Pancreas (tissue), 10 donors: ENCODE results near the gene PFDN1. TPM values are rescaled to one million over a fixed set of nuclear protein-coding genes. Genes with fewer than 3 reads are reported as not detected.

Experiments
- ATAC-seq, 4 donors: fragments of 200-7000 bp; cut with Tn5 transposase; one replicate each; pipeline versions ENCODE4 v1.8.0 to v1.9.1; 2020; ENCODE audit warnings: mild to moderate bottlenecking in 4 of 4, moderate library complexity in 4 of 4
- DNase-seq, 6 donors: peaks; one replicate each; pipeline ENCODE4 v3.0.0-alpha.2; 2020
- FAIRE-seq: peaks from 2 replicates; lab custom pipeline; 2012; peaks lifted over from hg19 to GRCh38; lab: Jason Lieb, UNC
- H3K27ac ChIP-seq, 4 donors: fragments of 200-600 bp; sonication (generic); 1 replicate in 3 of 4; 2 replicates in 1 of 4; pipeline versions ENCODE4 v1.5.0 to v1.8.0; 2020
- H3K27me3 ChIP-seq, 4 donors: fragments of 200-600 bp; one replicate each; pipeline ENCODE4 v1.8.0; 2021
- H3K36me3 ChIP-seq, 3 donors: fragments of 200-600 bp; sonication (generic) in 1 of 3; one replicate each; pipeline versions ENCODE4 v1.5.0 to v1.8.0; 2020 to 2021
- H3K4me1 ChIP-seq, 3 donors: fragments of 200-600 bp; one replicate each; pipeline ENCODE4 v1.8.0; 2021
- H3K4me3 ChIP-seq, 4 donors: fragments of 200-600 bp; sonication (generic) in 2 of 4; one replicate each; pipeline versions ENCODE4 v1.5.0 to v1.8.0; 2020 to 2021
- H3K9me3 ChIP-seq, 4 donors: fragments of 200-600 bp; one replicate each; pipeline ENCODE4 v1.8.0; 2021
- WGBS, 2 donors: extraction: QIAGEN DNeasy Blood & Tissue Kit; methylation state at CpG; one replicate each; pipeline ENCODE4 v1.1.7; 2013; 5-methylcytosine and 5-hydroxymethylcytosine counted together
- intact Hi-C, 3 donors: fragments of 100-400 bp; cut with DNase I; formaldehyde crosslinking; loops; one replicate each; pipeline versions ENCODE4 v1.11.1 to v1.14.2; 2022
- polyA plus RNA-seq, 2 donors: library from polyadenylated mRNA; stranded (reverse); fragments of 200-250 nt; gene quantifications; one replicate each; pipeline ENCODE4 v1.2.3, GENCODE V29; 2013
- total RNA-seq, 6 donors: library from RNA; stranded (reverse); fragmentation: NEBNext Ultra II Directional in 4 of 6; extraction: Animal tissue kit (Norgen Biotek cat#: 25700) in 4 of 6; gene quantifications; one replicate each; pipeline versions ENCODE4 v1.2.1 to v1.2.4, GENCODE V29; 2021 to 2023
- TF ChIP-seq, protein P1 (sequence below), 4 donors: fragments of 200-600 bp; sonication (generic) in 3 of 4; IDR thresholded peaks; one replicate each; pipeline versions ENCODE4 v1.5.0 to v1.8.0; 2021; ENCODE audit warnings: antibody characterized with exemption in 4 of 4
- donor health status: healthy with polysubstance abuse.
- donor health status: DM: no; HTN: no; CAD: no; lungs with moderate emphysema.
- donor health status: DM: no; HTN: no; CAD: no.
- donor health status: control.
- donor health status: control.
- donor health status: Bipolar disorder and iron deficiency.
- donor health status: DM: yes; HTN: yes; CAD: no.
- donor health status: DM: no; HTN: no; CAD: no.
- donor health status: DM: no; HTN: no; CAD: no.
- donor health status: DM: yes; HTN: yes; CAD: no.

Gene PFDN1
- total and polyA plus RNA-seq, 8 donors = 10.5 to 43.9 (median 17.5) TPM

- no peaks in the 10 kb centered on the region for H3K9me3 ChIP-seq
- ATAC-seq (peak; percentile 26 to 43 (median 39)), DNase-seq (peak in 5 of 6 donors; percentile 47 to 77 (median 62)), FAIRE-seq (no peak)
- no peaks in the 10 kb centered on the region for H3K27me3 ChIP-seq
- H3K36me3 ChIP-seq = peaks cover 0 to 4% (median 0%) of the 10 kb centered on the region in 3 donors
- WGBS, 2 donors = 55 to 65% methylated on average over 11 of the region's 11 CpGs
- H3K4me1 ChIP-seq = peaks cover 24 to 38% (median 29%) of the 10 kb centered on the region in 3 donors
- H3K27ac ChIP-seq = peak overlapping the region in 1 of 4 donors; percentile 54
- TF ChIP-seq, protein P1, sequence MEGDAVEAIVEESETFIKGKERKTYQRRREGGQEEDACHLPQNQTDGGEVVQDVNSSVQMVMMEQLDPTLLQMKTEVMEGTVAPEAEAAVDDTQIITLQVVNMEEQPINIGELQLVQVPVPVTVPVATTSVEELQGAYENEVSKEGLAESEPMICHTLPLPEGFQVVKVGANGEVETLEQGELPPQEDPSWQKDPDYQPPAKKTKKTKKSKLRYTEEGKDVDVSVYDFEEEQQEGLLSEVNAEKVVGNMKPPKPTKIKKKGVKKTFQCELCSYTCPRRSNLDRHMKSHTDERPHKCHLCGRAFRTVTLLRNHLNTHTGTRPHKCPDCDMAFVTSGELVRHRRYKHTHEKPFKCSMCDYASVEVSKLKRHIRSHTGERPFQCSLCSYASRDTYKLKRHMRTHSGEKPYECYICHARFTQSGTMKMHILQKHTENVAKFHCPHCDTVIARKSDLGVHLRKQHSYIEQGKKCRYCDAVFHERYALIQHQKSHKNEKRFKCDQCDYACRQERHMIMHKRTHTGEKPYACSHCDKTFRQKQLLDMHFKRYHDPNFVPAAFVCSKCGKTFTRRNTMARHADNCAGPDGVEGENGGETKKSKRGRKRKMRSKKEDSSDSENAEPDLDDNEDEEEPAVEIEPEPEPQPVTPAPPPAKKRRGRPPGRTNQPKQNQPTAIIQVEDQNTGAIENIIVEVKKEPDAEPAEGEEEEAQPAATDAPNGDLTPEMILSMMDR (IDR thresholded peaks at IDR 0.05) = peak; percentile 21 to 58 (median 45)
- intact Hi-C loops = loop anchor here in 2 of 3 donors (5.0 to 10.0 kb wide), 2 partner anchors 107 to 125 kb away; partner anchors contain the start of genes HBEGF (in 1 of the 2) and SLC4A9 (in 1 of the 2)
- H3K4me3 ChIP-seq = no peak overlapping the region
These were observed 62.8 kb downstream of the PFDN1 start for GRCh38 chr5:140239939-140240700.

DNA sequence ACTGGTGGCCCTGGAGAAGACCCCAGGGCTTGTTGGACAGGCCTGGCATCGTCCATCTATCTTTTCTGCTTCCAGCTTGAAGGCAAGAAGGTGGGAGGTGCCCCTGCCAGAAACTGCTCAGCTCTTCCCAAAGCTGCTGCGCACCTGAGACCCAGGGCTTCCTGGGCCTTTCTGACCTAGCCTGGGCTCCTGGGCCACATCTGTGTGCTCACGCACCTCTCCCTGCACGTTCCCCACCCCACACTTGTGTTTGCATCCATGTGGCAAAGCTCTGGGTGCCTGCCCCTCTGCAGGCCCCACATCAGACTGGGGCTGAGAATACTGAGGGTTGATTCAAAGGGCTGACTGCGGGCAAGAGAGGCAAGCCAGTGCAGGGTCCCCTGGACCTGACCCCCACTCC lies 63.4 kb downstream of the PFDN1 start:
- FAIRE-seq (no peak), ATAC-seq (no peak), DNase-seq (peak in 1 of 6 donors; percentile 13)
- Histone ChIP-seq H3K27ac (no peak overlapping the region), H3K36me3 (no peaks in the 10 kb centered on the region), H3K9me3 (no peaks in the 10 kb centered on the region), H3K27me3 (no peaks in the 10 kb centered on the region), H3K4me1 (peaks cover 24 to 34% (median 29%) of the 10 kb centered on the region in 3 donors), H3K4me3 (no peak overlapping the region)
- intact Hi-C loops = loop anchor here in 1 of 3 donors (10.0 kb wide), 1 partner anchor 125 kb away; the partner anchor contains the start of gene SLC4A9
- TF ChIP-seq, protein P1 (IDR thresholded peaks at IDR 0.05) = no peak
- 95 to 96% methylated on average over 5 of the region's 5 CpGs for WGBS, 2 donors

GRCh38 chr5:140238756-140239155 lies 64.1 kb downstream of the PFDN1 start:
- intact Hi-C loops = loop anchor here in 1 of 3 donors (10.0 kb wide), 1 partner anchor 126 kb away; the partner anchor contains the start of gene SLC4A9
- no peaks in the 10 kb centered on the region for H3K36me3 ChIP-seq

DNA sequence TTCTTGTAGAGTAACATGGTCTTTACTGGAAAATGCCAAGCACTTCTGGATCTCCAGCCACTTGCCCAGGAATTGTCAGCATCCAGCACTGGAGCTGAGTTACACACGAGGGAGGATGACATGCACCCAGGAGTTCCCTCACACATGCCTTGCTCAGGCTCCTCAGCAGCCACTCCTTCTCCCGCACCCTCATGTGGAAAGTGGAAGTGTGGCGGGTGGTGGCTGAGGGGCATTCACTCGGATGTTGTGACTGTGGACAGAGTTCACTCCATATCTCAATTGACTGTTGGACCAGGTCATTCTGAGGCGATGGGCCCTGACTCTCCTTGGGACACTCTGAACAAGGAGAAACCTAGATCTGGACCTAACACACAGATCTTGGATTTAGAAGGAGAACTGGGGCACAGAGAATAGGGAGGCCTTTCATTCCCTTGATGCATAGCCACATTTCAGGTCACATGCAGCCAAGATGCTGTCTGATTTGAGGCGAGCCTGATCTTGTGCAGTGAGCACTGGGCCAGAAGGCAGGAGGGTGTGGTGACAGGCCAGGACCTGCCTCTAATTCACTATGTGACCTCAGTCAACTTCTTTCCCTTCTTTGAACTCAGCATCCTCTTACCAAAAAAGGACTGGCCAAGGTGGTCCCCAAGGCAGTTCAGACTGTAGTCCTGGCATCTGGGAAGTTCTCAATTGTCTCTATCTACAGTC lies 65.9 kb downstream of the PFDN1 start:
- intact Hi-C loops = loop anchor here in 1 of 3 donors (10.0 kb wide), 1 partner anchor 128 kb away; the partner anchor contains the start of gene SLC4A9
- Histone ChIP-seq H3K9me3 (no peaks in the 10 kb centered on the region), H3K27ac (no peak overlapping the region), H3K4me3 (no peak overlapping the region), H3K36me3 (no peaks in the 10 kb centered on the region), H3K4me1 (peaks cover 12 to 19% (median 15%) of the 10 kb centered on the region in 3 donors), H3K27me3 (no peaks in the 10 kb centered on the region)
- WGBS, 2 donors = 87 to 89% methylated on average over 6 of the region's 6 CpGs
- peak in 1 of 6 donors; percentile 11 for DNase-seq
- no peak for FAIRE-seq
- ATAC-seq = no peak
- TF ChIP-seq, protein P1 (IDR thresholded peaks at IDR 0.05) = no peak

More at GRCh38 chr5:140238756-140239155, 64.1 kb downstream of the PFDN1 start:
- Histone ChIP-seq H3K4me1 (peaks cover 20 to 33% (median 29%) of the 10 kb centered on the region in 3 donors), H3K27ac (no peak overlapping the region), H3K27me3 (no peaks in the 10 kb centered on the region), H3K9me3 (no peaks in the 10 kb centered on the region), H3K4me3 (no peak overlapping the region)
- no peak for ATAC-seq
- TF ChIP-seq, protein P1 (IDR thresholded peaks at IDR 0.05) = no peak
- 88 to 95% methylated on average over 6 of the region's 6 CpGs for WGBS, 2 donors
- DNase-seq = no peak
- no peak for FAIRE-seq
